Measurements from ENCODE around the gene AWAT2. TPM values are rescaled to one million over a fixed set of nuclear protein-coding genes. Genes with fewer than 3 reads are reported as not detected.

The AWAT2 gene
- total RNA-seq, 1 donor from 2014 or later: not detected

- H3K27ac ChIP-seq: no peak overlapping the region
- Mint-ChIP-seq H3K9me3 (peaks cover 2% of the 10 kb centered on the region), H3K27ac (no peak overlapping the region), H3K4me3 (no peak overlapping the region), H3K36me3 (no peaks in the 10 kb centered on the region), H3K4me1 (no peaks in the 10 kb centered on the region), H3K27me3 (ENCODE audit: insufficient read depth, low read depth) (peaks cover 7% of the 10 kb centered on the region)
- no peaks in the 10 kb centered on the region for H4K20me1 ChIP-seq (ENCODE audit: low read depth)
- TF ChIP-seq EZH2 (IDR thresholded peaks at IDR 0.05) (no peak), EZH2phosphoT487 (IDR thresholded peaks at IDR 0.05) (no peak)
- TF ChIP-seq, protein P1, sequence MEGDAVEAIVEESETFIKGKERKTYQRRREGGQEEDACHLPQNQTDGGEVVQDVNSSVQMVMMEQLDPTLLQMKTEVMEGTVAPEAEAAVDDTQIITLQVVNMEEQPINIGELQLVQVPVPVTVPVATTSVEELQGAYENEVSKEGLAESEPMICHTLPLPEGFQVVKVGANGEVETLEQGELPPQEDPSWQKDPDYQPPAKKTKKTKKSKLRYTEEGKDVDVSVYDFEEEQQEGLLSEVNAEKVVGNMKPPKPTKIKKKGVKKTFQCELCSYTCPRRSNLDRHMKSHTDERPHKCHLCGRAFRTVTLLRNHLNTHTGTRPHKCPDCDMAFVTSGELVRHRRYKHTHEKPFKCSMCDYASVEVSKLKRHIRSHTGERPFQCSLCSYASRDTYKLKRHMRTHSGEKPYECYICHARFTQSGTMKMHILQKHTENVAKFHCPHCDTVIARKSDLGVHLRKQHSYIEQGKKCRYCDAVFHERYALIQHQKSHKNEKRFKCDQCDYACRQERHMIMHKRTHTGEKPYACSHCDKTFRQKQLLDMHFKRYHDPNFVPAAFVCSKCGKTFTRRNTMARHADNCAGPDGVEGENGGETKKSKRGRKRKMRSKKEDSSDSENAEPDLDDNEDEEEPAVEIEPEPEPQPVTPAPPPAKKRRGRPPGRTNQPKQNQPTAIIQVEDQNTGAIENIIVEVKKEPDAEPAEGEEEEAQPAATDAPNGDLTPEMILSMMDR (IDR thresholded peaks at IDR 0.05): no peak
- H3K9me3 ChIP-seq (ENCODE audit: low read depth): no peaks in the 10 kb centered on the region
- H3K36me3 ChIP-seq: no peaks in the 10 kb centered on the region
- H3K9ac ChIP-seq: no peak overlapping the region
- H2AFZ ChIP-seq (replicated peaks): no peak overlapping the region
- no peaks in the 10 kb centered on the region for H3K4me1 ChIP-seq
- DNase-seq (ENCODE audit: low spot score): no peak
- no peaks in the 10 kb centered on the region for H3F3A ChIP-seq (ENCODE audit: low read depth)
- no peaks in the 10 kb centered on the region for H3K27me3 ChIP-seq
- H3K4me3 ChIP-seq: no peak overlapping the region
- H3K4me2 ChIP-seq: no peak overlapping the region
- no peaks in the 10 kb centered on the region for H3K79me2 ChIP-seq (ENCODE audit: low read depth)
Observed at GRCh38 chrX:70025464-70025863, 24.3 kb downstream of the AWAT2 start.

DNA sequence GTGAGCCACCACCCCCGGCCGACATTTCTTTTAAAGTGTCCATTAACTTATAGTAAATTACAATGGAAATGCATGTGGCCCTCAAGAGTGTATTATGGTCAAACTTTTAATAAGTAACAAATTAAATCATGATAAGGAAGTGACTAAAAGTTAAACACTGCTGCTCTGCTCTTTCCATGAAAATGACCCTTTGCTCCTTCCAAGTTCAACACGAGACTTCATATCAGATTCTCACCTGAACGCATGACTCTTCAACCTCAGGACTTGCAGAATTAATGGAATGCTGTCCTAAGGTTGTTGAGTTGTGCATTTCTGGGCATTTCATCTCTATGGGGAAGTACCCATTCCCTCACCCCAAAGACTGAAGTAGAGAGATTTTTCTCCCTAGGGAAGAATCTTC lies 27.1 kb downstream of the AWAT2 start:
- H3K36me3 ChIP-seq: no peaks in the 10 kb centered on the region
- no peaks in the 10 kb centered on the region for H3K36me3 Mint-ChIP-seq
- H3K4me2 ChIP-seq: no peak overlapping the region
- no peaks in the 10 kb centered on the region for H4K20me1 ChIP-seq (ENCODE audit: low read depth)
- peaks cover 6% of the 10 kb centered on the region for H3K9me3 Mint-ChIP-seq
- no peaks in the 10 kb centered on the region for H3K27me3 ChIP-seq
- H3K27ac Mint-ChIP-seq: no peak overlapping the region
- TF ChIP-seq, protein P1 (IDR thresholded peaks at IDR 0.05): no peak
- TF ChIP-seq EZH2 (IDR thresholded peaks at IDR 0.05): no peak
- TF ChIP-seq EZH2phosphoT487 (IDR thresholded peaks at IDR 0.05): no peak
- H3K9me3 ChIP-seq (ENCODE audit: low read depth): no peaks in the 10 kb centered on the region
- H3K9ac ChIP-seq: no peak overlapping the region
- H3F3A ChIP-seq (ENCODE audit: low read depth): no peaks in the 10 kb centered on the region
- H3K4me1 Mint-ChIP-seq: no peaks in the 10 kb centered on the region
- H3K27ac ChIP-seq: no peak overlapping the region
- H3K4me3 ChIP-seq: no peak overlapping the region
- no peak overlapping the region for H2AFZ ChIP-seq (replicated peaks)
- no peaks in the 10 kb centered on the region for H3K4me1 ChIP-seq
- no peak for DNase-seq (ENCODE audit: low spot score)
- peaks cover 2% of the 10 kb centered on the region for H3K27me3 Mint-ChIP-seq (ENCODE audit: insufficient read depth, low read depth)
- H3K79me2 ChIP-seq (ENCODE audit: low read depth): no peaks in the 10 kb centered on the region
- H3K4me3 Mint-ChIP-seq: no peak overlapping the region

DNA sequence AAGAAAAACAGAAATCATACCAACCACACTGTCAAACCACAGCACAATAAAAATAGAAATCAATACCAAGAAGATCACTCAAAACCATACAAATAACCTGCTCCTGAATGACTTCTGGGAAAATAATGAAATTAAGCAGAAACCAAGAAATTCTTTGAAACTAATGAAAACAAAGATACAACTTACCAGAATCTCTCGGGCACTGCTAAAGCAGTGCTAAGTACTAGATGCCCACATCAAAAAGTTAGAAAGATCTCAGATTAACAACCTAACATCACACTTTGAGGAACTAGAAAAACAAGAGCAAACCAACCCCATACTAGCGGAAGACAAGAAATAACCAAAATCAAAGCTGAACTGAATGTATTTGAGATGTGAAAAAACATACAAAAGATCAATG lies 33.2 kb downstream of the AWAT2 start:
- no peaks in the 10 kb centered on the region for H3K4me1 ChIP-seq
- no peaks in the 10 kb centered on the region for H3K36me3 Mint-ChIP-seq

More for the DNA sequence above, 33.2 kb downstream of the AWAT2 start:
- Mint-ChIP-seq H3K27ac (no peak overlapping the region), H3K9me3 (peaks cover 4% of the 10 kb centered on the region), H3K4me1 (no peaks in the 10 kb centered on the region), H3K27me3 (ENCODE audit: insufficient read depth, low read depth) (no peaks in the 10 kb centered on the region), H3K4me3 (no peak overlapping the region)
- DNase-seq (ENCODE audit: low spot score): no peak
- H4K20me1 ChIP-seq (ENCODE audit: low read depth): no peaks in the 10 kb centered on the region
- no peaks in the 10 kb centered on the region for H3K79me2 ChIP-seq (ENCODE audit: low read depth)
- no peak overlapping the region for H3K27ac ChIP-seq
- no peak overlapping the region for H3K4me3 ChIP-seq
- H3K36me3 ChIP-seq: no peaks in the 10 kb centered on the region
- no peak overlapping the region for H3K4me2 ChIP-seq
- H3F3A ChIP-seq (ENCODE audit: low read depth): no peaks in the 10 kb centered on the region
- no peaks in the 10 kb centered on the region for H3K27me3 ChIP-seq
- no peak overlapping the region for H3K9ac ChIP-seq
- TF ChIP-seq, protein P1 (IDR thresholded peaks at IDR 0.05): no peak
- TF ChIP-seq EZH2phosphoT487 (IDR thresholded peaks at IDR 0.05) (no peak), EZH2 (IDR thresholded peaks at IDR 0.05) (no peak)
- H2AFZ ChIP-seq (replicated peaks): no peak overlapping the region
- peaks cover 7% of the 10 kb centered on the region for H3K9me3 ChIP-seq (ENCODE audit: low read depth)
